Psoas muscle (tissue), 8 donors: ENCODE data around the gene YY1AP1. TPM values are rescaled to one million over a fixed set of nuclear protein-coding genes. Genes with fewer than 3 reads are reported as not detected.
A peak's percentile ranks its signal among the peaks of the same experiment; 100 is the strongest.
"Not testable (repeated sequence)": the region's sequence is repeated elsewhere in the genome, so short reads cannot be mapped to it uniquely, and the experiment has no call there.

Experiments
- ATAC-seq, 4 donors: fragments of 200-7000 bp; cut with Tn5 transposase; one replicate each; pipeline ENCODE4 v1.9.1; 2020; ENCODE audit warnings: moderate library complexity in 3 of 4, mild to moderate bottlenecking in 2 of 4
- DNase-seq, 2 donors: peaks; one replicate each; pipeline ENCODE4 v3.0.0-alpha.2; 2020
- H3K27ac ChIP-seq: fragments of 200-600 bp; one replicate; pipeline ENCODE4 v1.8.0; 2022
- H3K27me3 ChIP-seq, 3 donors: fragments of 200-600 bp in 1 of 3; one replicate each; pipeline versions ENCODE4 v1.6.1 to v1.8.0; 2013 to 2022; ENCODE audit warnings: low read length in 2 of 3, mild to moderate bottlenecking in 2 of 3, moderate library complexity in 1 of 3; ENCODE audit not compliant: insufficient read depth in 3 of 3
- H3K36me3 ChIP-seq, 2 donors: fragments of 200-600 bp in 1 of 2; one replicate each; pipeline versions ENCODE4 v1.6.1 to v1.8.0; 2013 to 2022; ENCODE audit warnings: low read depth in 1 of 2, mild to moderate bottlenecking in 1 of 2, moderate library complexity in 1 of 2; ENCODE audit not compliant: insufficient read depth in 1 of 2
- H3K4me1 ChIP-seq: fragments of 200-600 bp; one replicate; pipeline ENCODE4 v1.8.0; 2022
- H3K4me3 ChIP-seq: fragments of 200-600 bp; one replicate; pipeline ENCODE4 v1.8.0; 2022; ENCODE audit warnings: mild to moderate bottlenecking
- H3K9me3 ChIP-seq: fragments of 200-600 bp; one replicate; pipeline ENCODE4 v1.8.0; 2022
- CTCF ChIP-seq: fragments of 200-600 bp; IDR thresholded peaks from one replicate; pipeline ENCODE4 v1.8.0; 2022; ENCODE audit warnings: antibody characterized with exemption
- WGBS, 3 donors: extraction: QIAGEN DNeasy Blood & Tissue Kit; methylation state at CpG; one replicate each; pipeline versions ENCODE4 v1.1.6 to v1.1.7; 2013; 5-methylcytosine and 5-hydroxymethylcytosine counted together
- intact Hi-C, 2 donors: fragments of 100-400 bp; cut with DNase I; formaldehyde crosslinking; loops; one replicate each; pipeline versions ENCODE4 v1.11.0 to v1.14.2; 2022
- polyA plus RNA-seq, 3 donors: library from polyadenylated mRNA; stranded (reverse); fragments of 200-250 nt; gene quantifications; one replicate each; pipeline ENCODE4 v1.2.3, GENCODE V29; 2013
- total RNA-seq, 4 donors: library from RNA; stranded (reverse); fragmentation: NEBNext Ultra II Directional in 2 of 4; extraction: Animal tissue kit (Norgen Biotek cat#: 25700) in 2 of 4; gene quantifications; one replicate each; pipeline versions ENCODE4 v1.2.1 to v1.2.4, GENCODE V29; 2021 to 2023
- donor health status: healthy with polysubstance abuse.
- donor health status: DM: no; HTN: no; CAD: no; lungs with moderate emphysema.
- donor health status: Bipolar disorder and iron deficiency.
- donor health status: healthy.
- donor health status: DM: yes; HTN: yes; CAD: no.
- donor health status: DM: no; HTN: no; CAD: no.
- donor health status: DM: no; HTN: no; CAD: no.
- donor health status: DM: yes; HTN: yes; CAD: no.

Gene YY1AP1
- total and polyA plus RNA-seq, 7 donors: 58.3 to 105 (median 80.0) TPM

- H3K4me3 ChIP-seq: no peak overlapping the region
- intact Hi-C loops: no loop called here
- no peaks in the 10 kb centered on the region for H3K9me3 ChIP-seq
- peaks cover 0 to 43% of the 10 kb centered on the region in 2 donors for H3K36me3 ChIP-seq
- WGBS, 3 donors: 89 to 95% (median 93%) methylated on average over 2 of the region's 2 CpGs
- no peak overlapping the region for H3K27ac ChIP-seq
- TF ChIP-seq CTCF: no peak
- ATAC-seq (peak in 2 of 4 donors; percentile 57 to 64), DNase-seq (no peak)
- peaks cover 28% of the 10 kb centered on the region for H3K4me1 ChIP-seq
- H3K27me3 ChIP-seq: no peaks in the 10 kb centered on the region
These were observed 6.8 kb downstream of the YY1AP1 start for GRCh38 chr1:155681776-155682175.

GRCh38 chr1:155680531-155680930 is 8.0 kb downstream of the YY1AP1 start:
- peaks cover 19% of the 10 kb centered on the region for H3K4me1 ChIP-seq
- H3K27me3 ChIP-seq: no peaks in the 10 kb centered on the region
- no peak for TF ChIP-seq CTCF
- intact Hi-C loops: no loop called here
- no peaks in the 10 kb centered on the region for H3K9me3 ChIP-seq
- no peak overlapping the region for H3K27ac ChIP-seq
- no peak for ATAC-seq
- H3K36me3 ChIP-seq: peaks cover 0 to 55% of the 10 kb centered on the region in 2 donors
- H3K4me3 ChIP-seq: no peak overlapping the region
- no peak for DNase-seq
- WGBS, 3 donors: 86 to 95% (median 92%) methylated on average over 6 of the region's 6 CpGs

GRCh38 chr1:155678992-155679391 is 9.6 kb downstream of the YY1AP1 start:
- H3K4me3 ChIP-seq, DNase-seq, ATAC-seq, H3K27ac ChIP-seq, H3K9me3 ChIP-seq, H3K4me1 ChIP-seq, H3K27me3 ChIP-seq: not testable (repeated sequence)
- intact Hi-C loops: loop anchor here in 1 of 2 donors (10.0 kb wide), 1 partner anchor 334 kb away; no protein-coding TSS in a partner anchor
- 81 to 100% (median 91%) methylated on average over 1 of the region's 1 CpG for WGBS, 3 donors
- H3K36me3 ChIP-seq: peaks cover 5 to 71% of the 10 kb centered on the region in 2 donors

- Histone ChIP-seq H3K27ac (no peak overlapping the region), H3K4me3 (no peak overlapping the region), H3K27me3 (no peaks in the 10 kb centered on the region), H3K9me3 (no peaks in the 10 kb centered on the region), H3K4me1 (no peaks in the 10 kb centered on the region), H3K36me3 (peaks cover 9 to 79% of the 10 kb centered on the region in 2 donors)
- TF ChIP-seq CTCF: no peak
- ATAC-seq (no peak), DNase-seq (no peak)
- 91 to 96% (median 94%) methylated on average over 4 of the region's 4 CpGs for WGBS, 3 donors
- intact Hi-C loops: loop anchor here in 1 of 2 donors (10.0 kb wide), 1 partner anchor 333 kb away; no protein-coding TSS in a partner anchor
These were observed 10.5 kb downstream of the YY1AP1 start for GRCh38 chr1:155678027-155678426.

- Histone ChIP-seq H3K27me3 (no peaks in the 10 kb centered on the region), H3K4me1 (no peaks in the 10 kb centered on the region), H3K4me3 (no peak overlapping the region), H3K27ac (no peak overlapping the region), H3K9me3 (no peaks in the 10 kb centered on the region), H3K36me3 (peaks cover 22 to 99% of the 10 kb centered on the region in 2 donors)
- DNase-seq (no peak), ATAC-seq (no peak)
- intact Hi-C loops: loop anchor here in 1 of 2 donors (10.0 kb wide), 1 partner anchor 328 kb away; no protein-coding TSS in a partner anchor
- WGBS, 3 donors: 90 to 91% (median 90%) methylated on average over 6 of the region's 6 CpGs
- TF ChIP-seq CTCF: no peak
These were observed 15.6 kb downstream of the YY1AP1 start for GRCh38 chr1:155673003-155673402.
